Heart left ventricle (tissue), 13 donors: ENCODE measurements around the gene SERPINE1.

Source experiments
- POLR2A ChIP-seq, 2 donors: fragments of 450-650 bp; IDR thresholded peaks; one replicate each; pipeline ENCODE4 v1.6.1; 2017; ENCODE audit warnings: antibody characterized with exemption in 2 of 2, mild to moderate bottlenecking in 2 of 2, moderate library complexity in 2 of 2
- TF ChIP-seq, protein P1 (sequence below), 12 donors: fragments of 200-600 bp; sonication (generic) in 4 of 12; IDR thresholded peaks; one replicate each; pipeline versions ENCODE4 v1.5.0 to v1.8.0; 2018 to 2022; ENCODE audit warnings: antibody characterized with exemption in 12 of 12, mild to moderate bottlenecking in 5 of 12
- donor health status: ischemic (EF 13 %, LVEDD 7.1; RV severe dilation, severe dysfunction).
- donor health status: DM: no; HTN: yes; CAD: no.
- donor health status: DM: no; HTN: no; CAD: no.
- donor health status: ischemic (EF 25% LVEDD 6.9; RV normal size, moderate dysfunction).
- donor health status: ischemic (EF 25% LVEDD 5.7; RV mildly dilated, moderate dysfunction).
- donor health status: ischemic (EF 35%, LVEDD 5.7; RV mildly dilated, moderate dysfunction).
- donor health status: nonischemic (EF 11% LVEDD 7.7; RV severe dilation, severe dysfunction).
- donor health status: DM: yes; HTN: yes; CAD: no.
- donor health status: PGD.
- donor health status: ischemic (EF 29% LVEDD 5.4; RV normal size, mild dysfunction).
- donor health status: nonischemic (EF 23%, LVEDD 6.1; RV moderate dilation, normal function).

GRCh38 chr7:101169838-101170551 is 43.1 kb downstream of the SERPINE1 start:
- TF ChIP-seq, protein P1, sequence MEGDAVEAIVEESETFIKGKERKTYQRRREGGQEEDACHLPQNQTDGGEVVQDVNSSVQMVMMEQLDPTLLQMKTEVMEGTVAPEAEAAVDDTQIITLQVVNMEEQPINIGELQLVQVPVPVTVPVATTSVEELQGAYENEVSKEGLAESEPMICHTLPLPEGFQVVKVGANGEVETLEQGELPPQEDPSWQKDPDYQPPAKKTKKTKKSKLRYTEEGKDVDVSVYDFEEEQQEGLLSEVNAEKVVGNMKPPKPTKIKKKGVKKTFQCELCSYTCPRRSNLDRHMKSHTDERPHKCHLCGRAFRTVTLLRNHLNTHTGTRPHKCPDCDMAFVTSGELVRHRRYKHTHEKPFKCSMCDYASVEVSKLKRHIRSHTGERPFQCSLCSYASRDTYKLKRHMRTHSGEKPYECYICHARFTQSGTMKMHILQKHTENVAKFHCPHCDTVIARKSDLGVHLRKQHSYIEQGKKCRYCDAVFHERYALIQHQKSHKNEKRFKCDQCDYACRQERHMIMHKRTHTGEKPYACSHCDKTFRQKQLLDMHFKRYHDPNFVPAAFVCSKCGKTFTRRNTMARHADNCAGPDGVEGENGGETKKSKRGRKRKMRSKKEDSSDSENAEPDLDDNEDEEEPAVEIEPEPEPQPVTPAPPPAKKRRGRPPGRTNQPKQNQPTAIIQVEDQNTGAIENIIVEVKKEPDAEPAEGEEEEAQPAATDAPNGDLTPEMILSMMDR (IDR thresholded peaks at IDR 0.05): peak; percentile 77 to 88 (median 83)
- TF ChIP-seq POLR2A (IDR thresholded peaks at IDR 0.05): no peak
